Osteocyte (in vitro differentiated cells): ENCODE measurements around the gene FOXO6. TPM values are rescaled to one million over a fixed set of nuclear protein-coding genes. Genes with fewer than 3 reads are reported as not detected.

Source experiments
- DNase-seq: peaks from one replicate; pipeline ENCODE4 v3.0.0; 2021; ENCODE audit warnings: mixed read lengths; ENCODE audit not compliant: unreplicated experiment; ENCODE audit errors: extremely low spot score
- H3K27ac Mint-ChIP-seq: one replicate; pipeline ENCODE4 v1.8.0; 2021; ENCODE audit warnings: mild to moderate bottlenecking, mixed read lengths; ENCODE audit not compliant: unreplicated experiment
- H3K27me3 Mint-ChIP-seq: one replicate; pipeline ENCODE4 v1.8.0; 2021; ENCODE audit warnings: mixed read lengths; ENCODE audit not compliant: unreplicated experiment
- H3K36me3 Mint-ChIP-seq: one replicate; pipeline ENCODE4 v1.8.0; 2021; ENCODE audit warnings: mixed read lengths; ENCODE audit not compliant: unreplicated experiment
- H3K4me1 Mint-ChIP-seq: one replicate; pipeline ENCODE4 v1.8.0; 2021; ENCODE audit warnings: mixed read lengths; ENCODE audit not compliant: unreplicated experiment
- H3K4me3 Mint-ChIP-seq: one replicate; pipeline ENCODE4 v1.8.0; 2021; ENCODE audit warnings: mild to moderate bottlenecking, moderate library complexity, mixed read lengths; ENCODE audit not compliant: unreplicated experiment
- H3K9me3 Mint-ChIP-seq: one replicate; pipeline ENCODE4 v1.8.0; 2021; ENCODE audit warnings: mixed read lengths; ENCODE audit not compliant: unreplicated experiment
- CTCF ChIP-seq: fragments of 200-600 bp; sonication (generic); IDR thresholded peaks from 2 replicates; pipeline ENCODE4 v1.5.0; 2021; ENCODE audit warnings: antibody characterized with exemption, mild to moderate bottlenecking, moderate library complexity
- total RNA-seq: library from RNA; stranded (reverse); gene quantifications from 2 replicates; pipeline ENCODE4 v1.2.1, GENCODE V29; 2021

FOXO6 gene
- total RNA-seq, 1 donor from 2014 or later, result 0.99 TPM

GRCh38 chr1:41362749-41363590 lies 1.7 kb downstream of the FOXO6 start:
- peak overlapping the region; percentile 40 for H3K4me3 Mint-ChIP-seq
- no peaks in the 10 kb centered on the region for H3K36me3 Mint-ChIP-seq
- no peaks in the 10 kb centered on the region for H3K9me3 Mint-ChIP-seq
- TF ChIP-seq CTCF, result no peak
- H3K4me1 Mint-ChIP-seq, result peaks cover 36% of the 10 kb centered on the region
- H3K27me3 Mint-ChIP-seq, result peaks cover 5% of the 10 kb centered on the region
- no peak for DNase-seq
- H3K27ac Mint-ChIP-seq, result no peak overlapping the region

- Mint-ChIP-seq H3K4me1 (peaks cover 30% of the 10 kb centered on the region), H3K27ac (no peak overlapping the region)
Measured at GRCh38 chr1:41363591-41364320, 2.5 kb downstream of the FOXO6 start.

GRCh38 chr1:41364442-41365319 lies 3.4 kb downstream of the FOXO6 start:
- no peak for TF ChIP-seq CTCF
- no peaks in the 10 kb centered on the region for H3K36me3 Mint-ChIP-seq
- H3K4me3 Mint-ChIP-seq, result no peak overlapping the region
- no peak overlapping the region for H3K27ac Mint-ChIP-seq
- peaks cover 24% of the 10 kb centered on the region for H3K4me1 Mint-ChIP-seq
- no peaks in the 10 kb centered on the region for H3K9me3 Mint-ChIP-seq
- peaks cover 7% of the 10 kb centered on the region for H3K27me3 Mint-ChIP-seq
- DNase-seq, result no peak

More at GRCh38 chr1:41363591-41364320, 2.5 kb downstream of the FOXO6 start:
- no peaks in the 10 kb centered on the region for H3K9me3 Mint-ChIP-seq
- H3K4me3 Mint-ChIP-seq, result no peak overlapping the region
- peaks cover 5% of the 10 kb centered on the region for H3K27me3 Mint-ChIP-seq
- no peak for TF ChIP-seq CTCF
- H3K36me3 Mint-ChIP-seq, result no peaks in the 10 kb centered on the region
- DNase-seq, result no peak

- H3K27ac Mint-ChIP-seq, result no peak overlapping the region
- no peaks in the 10 kb centered on the region for H3K9me3 Mint-ChIP-seq
- H3K36me3 Mint-ChIP-seq, result no peaks in the 10 kb centered on the region
- peaks cover 8% of the 10 kb centered on the region for H3K27me3 Mint-ChIP-seq
- peaks cover 21% of the 10 kb centered on the region for H3K4me1 Mint-ChIP-seq
- no peak for TF ChIP-seq CTCF
- DNase-seq, result no peak
- H3K4me3 Mint-ChIP-seq, result peak overlapping the region; percentile 48
Measured at GRCh38 chr1:41365320-41365633, 4.0 kb downstream of the FOXO6 start.
